Neural progenitor cell (in vitro differentiated cells): ENCODE measurements around the gene RGS7.

Experiments used
- EZH2 ChIP-seq: fragments of 200-600 bp; sonication (generic); IDR thresholded peaks from 2 replicates; pipeline ENCODE4 v1.6.1; 2017; ENCODE audit warnings: antibody characterized with exemption, mild to moderate bottlenecking, moderate library complexity
- EZH2phosphoT487 ChIP-seq: fragments of 200-600 bp; sonication (generic); IDR thresholded peaks from 2 replicates; pipeline ENCODE4 v1.6.1; 2017; ENCODE audit warnings: antibody characterized with exemption
- TF ChIP-seq, protein P1 (sequence below): fragments of 200-600 bp; sonication (generic); IDR thresholded peaks from 2 replicates; pipeline ENCODE4 v1.5.1; 2017; ENCODE audit warnings: antibody characterized with exemption, mild to moderate bottlenecking

DNA sequence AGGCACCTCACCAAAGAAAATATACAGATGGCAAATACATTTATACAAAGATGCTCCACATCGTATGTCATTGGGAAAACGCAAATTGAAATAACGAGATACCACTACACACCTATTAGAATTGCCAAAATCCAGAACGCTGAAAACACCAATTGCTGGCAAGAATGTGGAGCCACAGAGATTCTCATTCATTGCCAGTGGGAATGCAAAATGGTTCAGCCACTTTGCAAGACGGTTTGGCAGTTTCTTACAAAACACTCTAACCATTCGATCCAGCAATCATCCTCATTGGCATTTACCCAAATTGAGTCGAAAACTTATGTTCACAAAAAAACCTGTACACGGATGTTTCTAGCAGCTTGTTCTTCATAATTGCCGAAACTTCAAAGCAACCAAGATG lies 521.7 kb downstream of the RGS7 start:
- TF ChIP-seq, protein P1, sequence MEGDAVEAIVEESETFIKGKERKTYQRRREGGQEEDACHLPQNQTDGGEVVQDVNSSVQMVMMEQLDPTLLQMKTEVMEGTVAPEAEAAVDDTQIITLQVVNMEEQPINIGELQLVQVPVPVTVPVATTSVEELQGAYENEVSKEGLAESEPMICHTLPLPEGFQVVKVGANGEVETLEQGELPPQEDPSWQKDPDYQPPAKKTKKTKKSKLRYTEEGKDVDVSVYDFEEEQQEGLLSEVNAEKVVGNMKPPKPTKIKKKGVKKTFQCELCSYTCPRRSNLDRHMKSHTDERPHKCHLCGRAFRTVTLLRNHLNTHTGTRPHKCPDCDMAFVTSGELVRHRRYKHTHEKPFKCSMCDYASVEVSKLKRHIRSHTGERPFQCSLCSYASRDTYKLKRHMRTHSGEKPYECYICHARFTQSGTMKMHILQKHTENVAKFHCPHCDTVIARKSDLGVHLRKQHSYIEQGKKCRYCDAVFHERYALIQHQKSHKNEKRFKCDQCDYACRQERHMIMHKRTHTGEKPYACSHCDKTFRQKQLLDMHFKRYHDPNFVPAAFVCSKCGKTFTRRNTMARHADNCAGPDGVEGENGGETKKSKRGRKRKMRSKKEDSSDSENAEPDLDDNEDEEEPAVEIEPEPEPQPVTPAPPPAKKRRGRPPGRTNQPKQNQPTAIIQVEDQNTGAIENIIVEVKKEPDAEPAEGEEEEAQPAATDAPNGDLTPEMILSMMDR = no peak
- TF ChIP-seq EZH2phosphoT487 (no peak), EZH2 (no peak)
